ENCODE measurements around the gene SLC45A1.

DNA sequence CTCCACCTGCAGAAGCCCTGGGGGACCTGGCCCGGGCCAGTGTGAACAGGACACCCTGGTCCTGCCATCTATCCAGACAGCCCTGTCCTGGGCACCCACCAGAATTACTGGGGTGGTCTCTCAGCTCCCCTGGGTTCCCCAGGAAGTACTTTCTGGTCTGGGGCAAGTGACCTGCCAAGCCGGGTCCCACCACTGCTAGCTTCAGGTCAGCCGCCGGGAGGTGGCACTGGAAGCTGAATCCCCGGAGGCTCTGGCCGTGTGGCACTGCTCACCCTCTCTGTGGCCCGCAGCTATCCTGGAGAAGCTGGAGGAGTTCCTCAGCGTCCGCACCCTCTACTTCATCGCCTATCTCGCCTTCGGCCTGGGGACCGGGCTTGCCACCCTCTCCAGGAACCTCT is 21.3 kb downstream of the SLC45A1 start:
- TF ChIP-seq POLR2A (IDR thresholded peaks at IDR 0.05) = no peak
- TF ChIP-seq, protein P1, sequence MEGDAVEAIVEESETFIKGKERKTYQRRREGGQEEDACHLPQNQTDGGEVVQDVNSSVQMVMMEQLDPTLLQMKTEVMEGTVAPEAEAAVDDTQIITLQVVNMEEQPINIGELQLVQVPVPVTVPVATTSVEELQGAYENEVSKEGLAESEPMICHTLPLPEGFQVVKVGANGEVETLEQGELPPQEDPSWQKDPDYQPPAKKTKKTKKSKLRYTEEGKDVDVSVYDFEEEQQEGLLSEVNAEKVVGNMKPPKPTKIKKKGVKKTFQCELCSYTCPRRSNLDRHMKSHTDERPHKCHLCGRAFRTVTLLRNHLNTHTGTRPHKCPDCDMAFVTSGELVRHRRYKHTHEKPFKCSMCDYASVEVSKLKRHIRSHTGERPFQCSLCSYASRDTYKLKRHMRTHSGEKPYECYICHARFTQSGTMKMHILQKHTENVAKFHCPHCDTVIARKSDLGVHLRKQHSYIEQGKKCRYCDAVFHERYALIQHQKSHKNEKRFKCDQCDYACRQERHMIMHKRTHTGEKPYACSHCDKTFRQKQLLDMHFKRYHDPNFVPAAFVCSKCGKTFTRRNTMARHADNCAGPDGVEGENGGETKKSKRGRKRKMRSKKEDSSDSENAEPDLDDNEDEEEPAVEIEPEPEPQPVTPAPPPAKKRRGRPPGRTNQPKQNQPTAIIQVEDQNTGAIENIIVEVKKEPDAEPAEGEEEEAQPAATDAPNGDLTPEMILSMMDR (IDR thresholded peaks at IDR 0.05) = no peak

Measured in gastroesophageal sphincter (tissue), 3 donors.